ENCODE results near the gene SRXN1. TPM values are rescaled to one million over a fixed set of nuclear protein-coding genes. Genes with fewer than 3 reads are reported as not detected.

SRXN1 gene
- total RNA-seq, 1 donor from 2014 or later: 49.6 TPM

DNA sequence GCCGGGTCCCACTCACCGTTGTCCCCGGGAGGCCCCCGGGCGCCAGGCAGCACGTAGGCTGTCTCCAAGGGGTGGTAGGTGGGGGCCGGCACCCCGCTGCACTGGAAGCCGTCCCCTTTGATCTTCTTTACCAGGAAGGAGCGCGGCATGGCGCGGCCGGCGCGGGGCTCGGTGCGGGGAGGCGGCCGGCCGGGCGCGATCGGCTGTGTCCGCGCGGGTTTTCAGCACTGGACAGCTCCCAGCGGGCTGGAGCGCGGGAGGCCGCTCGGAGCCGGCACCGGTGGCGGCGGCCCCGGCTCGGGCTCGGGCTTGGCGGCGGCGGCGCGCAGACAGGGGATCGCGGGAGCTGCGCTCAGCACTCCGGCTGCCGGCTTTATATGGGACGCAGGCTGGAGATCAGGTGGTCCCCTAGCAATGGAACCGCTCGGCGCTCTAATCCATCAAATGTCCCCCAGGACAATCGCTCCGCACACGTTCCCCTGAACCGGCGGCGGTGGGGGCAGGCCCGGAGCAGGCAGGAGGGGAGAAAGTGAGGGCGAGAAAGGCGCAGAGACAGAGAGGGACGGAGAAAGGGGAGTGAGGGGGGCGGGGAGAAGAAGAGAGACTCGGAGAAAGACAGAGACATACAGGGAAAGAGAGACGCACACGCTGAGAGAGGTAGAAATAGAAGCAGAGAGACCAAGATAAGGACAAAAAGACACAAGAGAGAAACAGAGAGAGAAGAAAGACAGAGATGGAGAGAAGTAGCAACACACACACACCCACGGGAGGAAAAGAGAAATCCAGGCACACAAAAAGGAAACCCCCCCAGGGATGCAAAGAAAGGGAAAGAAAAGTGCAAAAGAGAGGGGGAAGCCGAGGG is 22.7 kb upstream of the SRXN1 start, which contains the start of gene SCRT2:
SCRT2 (minus strand) TSS at position 350 of the 862 bp plus-strand sequence; CDS start at position 149, 201 bp downstream.
- no peak for DNase-seq (ENCODE audit: extremely low read depth, low read depth, low spot score)

DNA sequence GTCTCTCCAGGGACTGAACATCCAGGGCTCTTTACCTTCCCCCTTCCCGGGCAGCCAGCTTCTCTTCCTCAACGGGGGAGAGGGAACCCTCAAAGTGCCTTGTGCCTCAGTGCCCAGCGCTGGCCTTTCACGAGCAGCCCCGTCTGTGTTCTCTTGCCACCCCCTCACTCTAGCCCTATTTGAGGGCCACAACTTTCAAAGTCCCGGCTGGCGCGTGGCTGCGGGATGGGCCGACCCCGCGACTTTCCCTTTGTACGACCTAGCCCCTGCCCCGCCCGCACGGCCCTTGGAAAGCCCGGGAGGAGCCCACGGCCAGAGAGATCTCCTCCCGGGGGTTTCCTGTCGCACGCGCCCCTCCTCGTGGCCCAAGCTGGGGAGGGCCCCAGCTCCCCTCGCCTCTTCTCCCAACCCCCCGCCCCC is 22.0 kb upstream of the SRXN1 start:
- DNase-seq (ENCODE audit: extremely low read depth, low read depth, low spot score): no peak

DNA sequence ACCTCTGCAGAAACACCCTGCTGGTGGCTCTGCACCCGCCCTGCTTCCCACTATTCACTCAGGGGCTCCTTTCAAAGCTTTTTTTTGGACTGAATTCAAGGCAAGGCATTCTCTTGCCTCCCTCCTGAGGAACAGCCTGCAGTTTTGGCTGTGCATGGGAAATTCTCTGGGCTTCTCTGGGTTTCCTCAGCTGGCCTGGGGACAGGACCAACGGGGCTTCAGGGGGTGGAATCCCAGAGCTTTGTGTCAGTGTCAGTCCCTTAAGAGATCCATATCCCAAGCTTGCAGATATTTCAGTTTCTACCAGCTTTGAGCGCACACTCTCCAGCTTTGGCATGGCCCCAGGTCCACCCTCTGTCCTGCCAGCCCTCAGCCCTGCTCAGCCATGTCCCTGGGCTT is 20.6 kb upstream of the SRXN1 start:
- no peak for DNase-seq (ENCODE audit: extremely low read depth, low read depth, low spot score)

DNA sequence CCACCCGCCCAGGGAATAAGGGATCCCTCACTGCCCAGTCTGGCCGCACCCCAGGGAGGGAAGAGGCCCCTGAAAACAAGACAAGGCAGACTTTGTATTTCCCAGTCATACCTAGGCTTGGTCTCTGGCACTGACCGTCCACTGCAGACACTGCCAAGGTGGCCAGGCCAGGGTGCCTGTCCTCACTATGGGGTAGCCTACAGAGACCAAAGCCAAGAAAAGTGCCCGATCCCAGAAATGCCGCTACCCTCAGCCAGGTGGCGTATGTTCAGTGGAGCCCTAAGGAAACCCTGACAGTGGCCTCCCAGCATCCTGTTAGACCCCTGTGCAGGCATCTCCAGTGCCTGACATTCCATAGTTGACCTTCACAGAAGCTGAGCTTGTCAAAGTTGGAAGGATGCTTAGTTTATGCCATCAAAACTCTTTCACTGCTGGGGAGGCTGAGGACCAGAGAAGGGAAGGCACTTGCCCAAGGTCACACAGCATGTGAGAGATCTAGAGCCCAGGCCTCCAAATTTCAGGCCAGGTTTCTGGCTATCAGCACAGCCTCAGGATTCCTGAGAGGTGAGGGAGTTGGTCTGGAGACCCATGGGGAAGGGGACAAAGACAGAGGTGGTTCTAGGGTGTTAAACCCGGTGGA is 20.1 kb upstream of the SRXN1 start:
- no peak for DNase-seq (ENCODE audit: extremely low read depth, low read depth, low spot score)

DNA sequence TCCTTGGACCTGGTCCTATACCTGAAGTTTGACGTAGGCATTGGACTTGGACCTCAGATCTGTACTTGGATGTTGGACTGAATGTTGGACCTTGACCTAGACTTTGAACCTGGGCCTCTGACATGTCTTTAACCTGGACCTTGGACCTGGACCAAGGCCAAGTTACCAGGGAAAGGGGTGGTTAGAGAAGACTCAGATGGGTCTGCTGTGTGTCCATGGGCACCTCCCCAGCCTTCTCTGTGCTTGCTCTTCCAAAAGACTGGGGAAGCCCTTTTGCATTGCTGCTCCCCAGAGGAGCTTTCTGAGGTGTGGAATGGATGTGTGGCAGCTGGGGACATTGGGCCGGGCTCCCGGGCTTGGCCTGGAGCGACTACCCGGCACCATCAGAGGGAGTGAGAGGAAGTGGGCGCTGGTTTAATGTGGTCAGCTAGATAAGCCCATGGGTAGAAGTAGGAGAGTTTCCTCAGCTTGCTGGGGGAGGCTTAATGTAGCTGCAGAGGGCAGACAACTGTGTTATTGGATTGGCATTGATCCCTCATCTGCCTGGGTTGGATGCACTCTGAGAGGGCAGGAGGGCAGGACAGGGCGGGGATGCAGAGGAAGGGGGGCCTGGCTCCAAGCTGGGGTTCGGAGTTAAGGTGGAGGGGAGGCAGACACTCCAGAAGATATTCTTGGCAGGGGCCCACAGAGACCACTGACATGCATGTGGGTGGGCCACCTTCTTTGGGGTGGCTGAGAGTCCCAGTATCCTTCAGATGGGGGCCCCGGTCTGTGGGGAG is 18.4 kb upstream of the SRXN1 start:
- DNase-seq (ENCODE audit: extremely low read depth, low read depth, low spot score): no peak

DNA sequence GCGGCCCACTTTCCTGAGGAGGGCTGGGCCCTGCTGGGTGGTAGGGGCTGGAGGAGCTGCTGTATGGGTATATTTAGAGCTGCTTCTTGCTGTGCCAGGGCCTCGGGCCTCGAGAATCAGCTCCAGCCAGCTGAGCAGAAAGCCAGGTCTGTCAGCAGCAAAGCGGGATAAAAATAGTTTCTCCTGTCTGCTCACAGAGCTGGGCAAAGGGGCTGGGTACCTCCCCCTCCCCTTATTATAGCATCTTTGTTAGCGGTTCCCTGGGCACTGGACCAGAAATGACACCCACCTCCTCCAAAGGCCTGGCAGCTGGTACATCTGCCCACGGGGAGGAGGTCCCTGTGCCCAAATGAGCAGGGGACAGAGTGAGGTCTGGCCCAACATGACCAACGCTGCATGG is 16.6 kb upstream of the SRXN1 start:
- DNase-seq (ENCODE audit: extremely low read depth, low read depth, low spot score): no peak

DNA sequence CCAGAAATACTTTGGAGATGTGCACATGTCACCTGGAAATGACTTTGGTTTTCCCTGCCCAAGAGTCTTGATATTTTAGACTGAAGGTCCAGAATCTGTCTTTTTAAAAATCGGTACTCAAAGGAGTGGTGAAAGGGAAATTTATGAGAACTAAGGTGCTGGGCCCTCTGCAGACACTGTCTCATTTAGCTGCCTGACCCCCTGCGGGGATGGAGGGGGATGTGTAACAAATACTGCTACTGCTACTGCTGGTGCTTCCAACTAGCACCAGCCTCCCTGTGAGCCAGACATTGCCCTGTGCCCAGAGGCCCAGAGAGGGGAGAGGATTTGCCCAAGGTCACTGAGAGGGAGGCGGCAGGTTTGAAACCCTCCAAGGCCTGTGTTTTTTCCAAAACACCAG is 15.6 kb upstream of the SRXN1 start:
- no peak for DNase-seq (ENCODE audit: extremely low read depth, low read depth, low spot score)

DNA sequence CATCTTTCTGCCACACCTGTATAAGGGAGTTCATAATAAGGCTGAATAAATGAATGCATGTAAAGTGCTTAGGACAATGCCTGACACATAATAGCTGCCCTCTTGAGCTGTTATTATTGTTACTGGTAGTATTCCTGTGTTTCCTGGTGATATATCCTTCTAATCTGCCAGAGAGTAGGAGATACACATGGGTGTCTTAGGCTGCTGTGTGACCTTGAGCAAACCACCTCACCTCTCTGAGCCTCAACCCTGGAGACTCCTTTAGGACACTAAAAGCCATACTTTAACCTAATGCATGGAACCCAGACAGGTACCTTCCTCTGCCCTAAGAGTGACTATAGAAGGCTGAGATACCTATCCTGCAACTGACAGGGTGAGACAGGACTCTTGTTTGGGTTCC is 15.1 kb upstream of the SRXN1 start:
- DNase-seq (ENCODE audit: extremely low read depth, low read depth, low spot score): no peak

DNA sequence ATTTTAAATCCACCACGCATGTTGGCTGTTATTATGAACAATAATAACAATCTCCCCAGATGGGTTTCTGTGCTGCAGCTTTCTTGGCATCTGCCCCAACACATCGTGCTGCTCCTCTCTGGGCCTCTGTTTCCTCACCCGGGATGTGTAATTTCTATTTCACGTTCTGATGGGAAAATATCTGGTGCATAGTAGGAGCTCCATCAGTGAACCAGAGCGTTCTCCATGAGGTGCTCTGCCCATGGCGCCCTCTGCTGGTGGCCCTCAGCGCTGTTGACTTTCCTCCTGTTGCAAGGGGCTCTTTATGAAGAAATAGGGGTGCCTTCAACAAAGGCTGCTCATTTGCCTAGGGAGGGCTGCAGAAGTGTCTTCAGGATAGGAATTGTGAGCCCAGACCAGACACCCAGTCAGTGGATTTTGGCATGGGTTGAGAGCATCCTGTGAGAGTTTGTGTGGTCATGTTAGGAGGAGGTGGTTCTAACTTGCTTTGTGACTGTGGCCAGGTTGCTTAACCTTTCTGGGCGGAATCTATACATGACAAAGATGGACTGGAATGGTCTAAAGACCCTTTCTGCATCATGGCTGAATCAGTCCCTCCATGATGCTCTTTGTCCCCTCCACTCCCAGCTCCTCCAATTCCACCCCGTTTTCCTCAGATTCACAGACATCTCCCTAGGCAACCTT is 14.5 kb upstream of the SRXN1 start:
- no peak for DNase-seq (ENCODE audit: extremely low read depth, low read depth, low spot score)

DNA sequence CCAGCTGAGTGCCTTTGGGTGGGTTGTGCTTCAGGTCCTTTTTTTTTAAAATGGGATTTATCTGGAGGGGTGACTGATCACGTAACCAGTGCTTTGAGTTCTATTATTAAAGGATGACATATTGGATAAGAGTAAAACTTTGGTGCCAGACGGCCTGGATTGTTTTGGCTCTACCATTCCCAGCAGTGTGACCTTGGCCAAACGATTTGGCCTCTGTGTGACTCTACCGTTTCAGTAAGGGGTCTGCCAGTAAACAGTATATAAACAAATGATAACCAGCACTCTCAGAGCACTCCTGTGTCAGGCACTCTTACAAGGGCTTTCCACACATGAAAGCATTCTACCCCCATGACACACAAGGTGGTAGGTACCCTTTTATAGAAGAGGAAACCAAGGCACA is 13.9 kb upstream of the SRXN1 start:
- DNase-seq (ENCODE audit: extremely low read depth, low read depth, low spot score): no peak

DNA sequence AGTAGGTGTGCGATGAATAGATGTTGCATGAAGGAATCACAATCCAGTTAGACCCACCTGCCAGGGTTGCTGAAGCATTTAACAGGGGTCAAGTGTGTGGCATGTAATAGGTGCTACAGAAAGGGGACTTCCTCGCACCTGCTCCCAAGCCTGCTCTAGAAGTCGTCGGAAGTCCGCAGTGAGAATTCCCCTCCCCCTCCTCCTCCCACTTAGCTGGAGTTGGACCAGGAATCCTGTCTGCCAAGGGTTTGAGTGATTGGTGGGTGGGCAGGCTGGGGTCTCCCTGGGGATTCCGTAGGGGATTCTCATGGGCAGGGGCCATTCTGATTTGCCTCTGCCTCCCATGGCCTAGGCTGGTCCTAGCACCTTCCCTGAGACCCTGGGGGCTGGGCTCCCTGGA is 12.3 kb upstream of the SRXN1 start:
- DNase-seq (ENCODE audit: extremely low read depth, low read depth, low spot score): no peak

DNA sequence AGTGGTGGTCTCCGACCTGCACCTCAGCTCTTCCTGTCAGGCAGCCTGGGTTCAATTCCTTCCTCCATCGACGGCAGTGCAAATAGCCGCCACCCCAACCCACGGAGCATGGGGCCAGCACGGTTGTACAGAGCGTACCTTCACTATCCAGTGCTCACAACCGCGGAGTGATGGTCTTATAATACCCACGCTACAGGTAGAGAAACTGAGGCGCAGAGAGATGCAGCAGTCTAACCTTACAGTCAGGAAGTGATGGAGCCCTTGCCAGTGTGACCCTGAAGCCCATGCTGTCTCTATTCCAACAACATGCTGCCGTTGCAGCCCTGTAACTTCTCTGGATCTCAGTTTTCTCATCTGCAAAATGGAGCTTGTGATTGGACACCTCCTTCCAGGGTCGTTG is 11.6 kb upstream of the SRXN1 start:
- DNase-seq (ENCODE audit: extremely low read depth, low read depth, low spot score): no peak

DNA sequence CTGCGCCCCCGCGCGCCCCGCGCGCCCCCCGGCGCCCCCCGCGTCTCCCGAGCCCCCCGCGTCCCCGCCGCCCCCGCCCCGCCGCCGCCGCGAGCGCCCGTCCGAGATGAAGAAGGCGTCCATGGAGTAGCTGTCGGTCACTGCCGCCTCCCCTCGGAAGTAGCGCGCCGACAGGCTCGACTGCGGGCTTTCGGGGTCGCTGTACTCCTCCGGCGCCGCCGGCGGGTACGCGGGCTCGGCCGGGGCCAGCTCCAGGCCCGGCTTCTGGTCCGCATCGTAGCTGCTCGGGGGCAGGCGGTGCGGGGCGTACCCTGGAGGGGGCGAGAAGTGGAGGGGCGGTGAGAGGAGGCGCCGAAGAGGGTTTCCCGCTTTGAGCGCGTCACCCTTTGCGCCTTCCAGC is 11.2 kb upstream of the SRXN1 start:
- DNase-seq (ENCODE audit: extremely low read depth, low read depth, low spot score): no peak

DNA sequence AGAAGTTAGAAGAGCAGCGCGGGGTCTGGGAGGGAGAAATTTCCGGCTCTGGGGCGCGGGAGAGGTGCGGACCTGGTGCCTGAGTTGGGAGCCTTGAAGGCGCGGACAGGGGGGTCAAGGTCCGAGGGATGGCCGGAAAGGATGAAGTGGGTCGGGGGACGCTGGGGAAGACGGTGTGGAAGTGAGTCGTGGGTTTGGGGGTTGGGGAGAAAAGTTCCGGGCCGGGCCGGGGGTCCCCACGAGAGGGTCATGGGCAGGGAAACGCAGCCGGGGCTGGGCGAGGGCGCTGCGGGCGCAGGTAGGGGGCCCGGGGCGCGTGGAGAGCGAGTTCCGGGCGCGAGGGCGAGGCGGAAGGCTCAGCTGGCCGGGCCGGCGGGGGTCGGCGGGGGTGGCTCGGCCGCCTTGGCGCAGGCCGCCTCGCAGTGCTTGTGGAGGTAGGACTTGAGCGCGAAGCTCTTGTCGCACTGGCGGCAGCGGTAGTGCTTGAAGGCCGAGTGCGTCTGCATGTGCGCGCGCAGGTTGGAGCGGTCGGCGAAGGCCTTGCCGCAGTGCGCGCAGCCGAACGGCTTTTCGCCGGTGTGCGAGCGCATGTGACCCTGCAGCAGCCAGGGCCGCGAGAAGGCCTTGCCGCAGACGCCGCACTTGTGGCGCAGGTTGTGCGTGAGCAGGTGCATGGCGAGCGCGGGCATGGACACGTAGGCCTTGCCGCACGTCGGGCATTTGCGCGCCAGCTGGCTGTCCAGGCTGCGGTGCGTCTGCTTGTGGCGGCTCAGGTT is 10.5 kb upstream of the SRXN1 start:
- no peak for DNase-seq (ENCODE audit: extremely low read depth, low read depth, low spot score)

DNA sequence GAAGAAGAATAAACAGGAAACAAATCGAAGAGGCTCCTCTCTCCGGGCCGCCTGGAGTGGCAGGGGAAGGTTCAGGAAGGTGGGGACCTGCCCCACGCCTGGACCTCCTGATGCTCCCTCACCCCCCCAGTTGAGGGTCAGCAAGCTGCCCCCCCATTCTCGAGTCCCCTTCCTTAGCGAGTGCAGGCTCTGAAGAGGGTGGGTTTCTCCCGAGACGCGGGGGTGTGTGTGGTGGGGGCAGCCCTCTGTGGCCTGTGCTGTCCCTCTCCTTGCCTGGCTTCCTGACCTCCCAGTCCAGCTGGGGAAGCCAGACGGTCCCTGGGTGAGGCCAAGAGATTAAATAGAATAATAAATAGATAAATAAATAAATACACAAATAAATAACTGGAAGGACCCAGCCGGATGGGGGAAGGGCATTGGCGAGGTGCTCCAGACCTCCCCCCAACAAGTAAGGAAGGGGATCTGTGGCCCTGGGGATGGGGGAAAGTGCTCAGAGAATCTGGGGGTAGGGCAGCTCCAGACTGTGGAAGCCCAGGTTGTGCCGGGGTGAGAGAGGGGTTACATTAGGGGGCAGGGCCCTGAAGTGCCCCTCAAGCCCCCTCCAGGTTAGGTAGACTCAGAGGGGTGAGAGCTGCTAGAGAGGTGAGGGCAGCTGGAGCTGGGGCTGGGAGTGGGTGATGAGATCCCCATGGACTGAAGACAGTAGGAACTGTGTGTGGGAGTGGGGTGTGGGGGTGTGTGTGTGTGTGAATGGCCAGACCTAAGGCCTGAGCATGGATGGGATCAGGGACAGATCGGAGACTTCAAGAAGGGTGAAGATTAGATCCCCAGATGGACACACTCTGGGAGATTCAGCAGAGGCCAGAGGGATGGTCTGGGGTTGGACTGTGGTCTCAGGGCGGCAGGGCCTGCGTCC is 9.5 kb upstream of the SRXN1 start:
- no peak for DNase-seq (ENCODE audit: extremely low read depth, low read depth, low spot score)

DNA sequence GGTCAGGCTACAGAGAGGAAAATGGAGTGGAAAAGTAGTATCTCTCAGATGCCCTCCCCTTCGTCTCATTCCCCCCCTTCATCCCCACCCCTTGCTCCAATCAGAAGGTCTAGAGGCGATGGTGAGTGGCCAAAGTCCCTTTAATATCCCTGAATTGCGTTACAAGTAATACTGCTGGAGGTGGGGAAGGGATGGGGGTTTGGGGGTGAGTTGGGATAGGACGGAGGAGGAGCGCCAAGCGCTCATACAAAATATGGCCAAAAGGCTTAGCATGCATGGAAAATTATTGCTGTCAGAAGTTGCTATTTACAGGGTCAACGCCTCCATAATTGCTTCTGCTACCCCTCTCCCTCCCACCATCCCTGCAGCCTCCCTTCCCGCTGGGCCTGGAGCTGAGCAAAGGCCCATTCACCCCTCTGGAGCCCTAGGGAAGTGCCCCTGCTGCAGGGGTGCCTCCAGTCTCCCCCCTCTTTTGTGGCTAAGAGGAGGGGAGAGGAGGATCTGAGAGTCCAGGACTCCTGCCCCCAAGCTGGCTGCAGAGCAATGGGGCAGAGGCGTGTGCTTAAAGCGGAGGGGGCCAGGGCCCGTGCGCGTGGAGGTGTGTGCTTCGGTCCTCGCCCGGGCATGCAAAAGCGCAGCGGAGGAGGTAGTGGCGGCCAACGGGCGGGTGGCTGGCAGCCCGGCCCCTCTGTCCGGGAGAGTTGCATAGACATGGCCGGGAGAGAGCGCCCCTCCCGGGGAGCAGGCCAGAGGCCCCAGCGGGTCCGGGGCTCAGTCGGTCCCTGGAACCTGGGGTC is 8.7 kb upstream of the SRXN1 start:
- DNase-seq (ENCODE audit: extremely low read depth, low read depth, low spot score): no peak

DNA sequence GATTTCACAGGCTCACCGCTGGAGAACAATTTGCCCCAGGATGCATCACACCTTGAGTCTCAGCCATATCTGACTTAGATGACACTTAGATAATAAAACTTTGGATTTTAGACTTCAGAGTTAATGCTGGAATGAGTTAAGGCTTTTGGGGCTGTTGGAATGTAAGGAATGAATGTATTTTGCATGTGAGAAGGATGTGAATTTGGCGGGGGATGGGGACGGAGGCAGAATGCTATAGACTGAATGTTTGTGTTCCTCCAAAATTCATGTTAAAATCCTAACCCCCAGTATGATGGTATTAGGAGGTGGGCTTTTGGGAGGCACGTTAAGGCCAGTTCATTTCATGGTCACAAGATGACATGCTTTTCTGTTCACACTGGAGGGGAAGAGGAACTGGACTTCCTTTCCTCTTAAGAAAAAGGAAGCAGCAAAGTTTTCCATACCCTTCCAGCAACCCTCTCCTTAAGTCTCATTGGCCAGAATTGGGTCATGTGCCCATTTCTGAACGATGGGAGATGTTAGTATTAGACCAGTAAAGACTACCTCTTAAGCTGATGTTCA is 5.8 kb upstream of the SRXN1 start:
- DNase-seq (ENCODE audit: extremely low read depth, low read depth, low spot score): no peak

DNA sequence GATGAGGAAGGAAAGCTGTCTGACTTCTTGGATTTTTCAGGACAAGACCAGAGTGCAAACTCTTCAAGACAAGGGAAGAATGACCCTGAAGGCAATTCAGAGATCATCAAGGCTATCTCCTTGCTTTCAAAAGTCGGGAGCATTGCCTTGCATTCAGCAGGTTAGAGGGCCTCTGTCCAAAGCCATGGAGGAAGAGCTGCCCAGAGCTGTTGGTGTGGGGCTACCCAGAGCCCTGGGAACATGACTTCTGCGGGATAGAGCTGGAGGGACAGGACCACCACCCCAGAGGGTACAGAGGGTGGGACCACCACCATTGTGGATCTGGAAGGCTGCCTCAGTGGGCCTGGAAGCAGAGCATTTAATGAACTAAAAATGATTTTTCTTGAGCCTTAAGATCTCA is 5.2 kb upstream of the SRXN1 start:
- no peak for DNase-seq (ENCODE audit: extremely low read depth, low read depth, low spot score)

Data from glomerular endothelial cell (primary cell).